Fibroblast of skin of right quadriceps (primary cell): ENCODE data around the gene FAM32A.
"Not testable (repeated sequence)": the region's sequence is repeated elsewhere in the genome, so short reads cannot be mapped to it uniquely, and the experiment has no call there.

Experiments
- DNase-seq: peaks from one replicate; pipeline ENCODE4 v3.0.0-alpha.2; 2013

The FAM32A gene

GRCh38 chr19:16166417-16166816 is 18.8 kb upstream of the FAM32A start:
- no peak for DNase-seq

- DNase-seq: no peak
These were observed 18.2 kb upstream of the FAM32A start for GRCh38 chr19:16167055-16167454.

DNA sequence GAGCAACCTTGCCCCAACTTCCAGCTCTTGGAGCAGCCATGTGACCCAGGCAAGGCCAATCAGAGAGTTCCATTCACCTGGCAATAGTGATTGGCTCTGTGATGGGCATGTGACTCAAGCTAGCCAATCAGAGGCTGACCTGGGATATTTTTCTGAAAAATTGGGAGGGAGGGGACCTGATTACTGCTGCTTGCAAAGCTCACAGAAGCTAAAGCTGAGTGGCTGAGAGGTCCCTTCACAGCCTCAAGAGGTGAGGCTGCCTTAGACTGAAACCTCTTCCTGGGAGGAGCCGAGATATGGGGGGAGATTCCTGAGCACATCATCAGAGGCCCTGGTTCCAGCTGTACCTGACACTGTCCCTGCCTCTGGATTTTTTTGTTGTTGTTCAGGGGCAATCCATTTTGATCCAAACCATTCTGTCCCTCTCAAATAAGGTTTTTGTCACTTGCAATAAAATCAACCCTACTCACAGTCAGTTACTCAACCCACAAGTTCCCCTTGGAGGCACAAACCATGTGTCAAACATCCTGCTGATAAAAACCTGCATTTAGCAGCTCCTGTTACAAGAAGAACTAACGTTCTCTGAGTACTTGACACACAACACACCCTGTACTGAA is 16.6 kb upstream of the FAM32A start:
- no peak for DNase-seq

DNA sequence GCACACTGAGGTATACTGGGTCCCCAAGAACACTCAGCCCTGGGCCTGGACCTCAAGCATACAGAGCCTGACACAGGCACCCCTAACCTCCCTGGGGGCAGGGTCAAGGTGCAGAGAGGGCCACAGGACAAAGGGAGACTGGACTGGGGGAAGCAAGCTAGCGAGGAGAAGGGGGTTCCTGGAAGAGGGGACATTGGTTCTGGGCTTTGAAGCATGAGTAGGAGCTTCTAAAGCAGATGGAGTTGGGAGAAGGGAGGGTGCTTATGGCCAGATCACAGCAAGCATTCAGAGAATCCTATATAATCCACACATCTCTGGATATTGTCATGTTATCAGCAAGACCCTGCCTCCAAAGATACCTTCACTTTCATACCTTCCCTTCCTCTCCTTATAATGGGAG is 15.1 kb upstream of the FAM32A start:
- no peak for DNase-seq

DNA sequence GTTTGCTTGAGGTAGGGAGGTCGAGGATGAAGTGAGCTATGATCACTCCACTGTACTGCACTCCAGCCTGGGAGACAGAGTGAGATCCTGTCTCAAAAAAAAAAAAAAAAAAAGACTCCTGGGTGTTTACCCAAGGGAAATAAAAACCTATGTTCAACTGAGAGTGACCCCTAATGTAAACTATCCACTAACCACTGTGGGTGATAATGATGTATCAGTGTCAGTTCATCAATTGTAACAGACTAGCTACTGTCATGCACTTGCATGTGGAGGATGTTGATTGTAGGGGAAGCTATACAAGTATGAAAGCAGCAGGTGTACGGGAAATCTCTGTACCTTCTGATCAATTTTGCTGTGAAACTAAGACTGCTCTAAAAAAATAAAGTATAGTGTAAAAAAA is 9.3 kb upstream of the FAM32A start:
- DNase-seq: no peak

GRCh38 chr19:16178866-16179265 is 6.3 kb upstream of the FAM32A start:
- not testable (repeated sequence) for DNase-seq

DNA sequence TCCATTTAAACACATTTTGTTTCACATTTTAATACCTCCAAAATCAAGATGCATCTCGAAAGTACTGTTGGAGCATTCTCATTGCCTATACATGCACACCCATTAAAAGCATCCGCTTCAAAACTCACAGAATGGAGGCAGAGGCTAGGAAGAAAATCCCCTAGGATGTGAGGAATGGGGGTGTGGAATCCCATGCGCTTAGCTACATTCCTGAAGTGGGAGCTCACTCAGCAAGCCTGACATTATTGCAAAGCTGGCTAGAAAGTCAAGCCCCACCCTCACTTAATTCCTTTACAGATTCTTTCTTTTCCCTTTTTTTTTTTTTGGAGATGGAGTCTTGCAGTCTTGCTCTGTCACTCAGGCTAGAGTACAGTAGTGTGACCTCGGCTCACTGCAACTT is 4.6 kb upstream of the FAM32A start:
- peak; percentile 91 for DNase-seq

DNA sequence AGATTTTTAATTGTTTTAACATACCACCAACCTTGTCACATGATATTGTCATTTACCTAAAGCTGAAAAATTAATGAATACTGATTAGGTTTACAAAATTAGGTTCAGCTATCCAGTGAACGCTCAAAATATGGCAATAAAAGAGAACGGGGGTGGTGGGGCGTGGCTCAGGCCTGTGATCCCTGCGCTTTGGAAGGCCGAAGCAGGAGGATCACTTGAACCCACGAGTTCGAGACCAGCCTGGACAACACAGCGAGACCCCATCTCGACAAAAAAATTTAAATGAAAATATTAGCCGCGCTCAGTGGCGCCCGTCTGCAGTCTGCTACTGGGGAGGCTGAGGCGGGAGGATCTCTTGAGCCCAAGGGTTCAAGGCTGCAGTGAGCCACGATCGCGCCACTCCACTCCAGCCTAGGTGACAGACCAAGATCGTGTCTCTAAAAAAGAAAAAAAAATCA is 516 bp upstream of the FAM32A start:
- DNase-seq: no peak

- peak; percentile 32 for DNase-seq
These were observed 536 bp downstream of the FAM32A start for GRCh38 chr19:16185768-16186123.

DNA sequence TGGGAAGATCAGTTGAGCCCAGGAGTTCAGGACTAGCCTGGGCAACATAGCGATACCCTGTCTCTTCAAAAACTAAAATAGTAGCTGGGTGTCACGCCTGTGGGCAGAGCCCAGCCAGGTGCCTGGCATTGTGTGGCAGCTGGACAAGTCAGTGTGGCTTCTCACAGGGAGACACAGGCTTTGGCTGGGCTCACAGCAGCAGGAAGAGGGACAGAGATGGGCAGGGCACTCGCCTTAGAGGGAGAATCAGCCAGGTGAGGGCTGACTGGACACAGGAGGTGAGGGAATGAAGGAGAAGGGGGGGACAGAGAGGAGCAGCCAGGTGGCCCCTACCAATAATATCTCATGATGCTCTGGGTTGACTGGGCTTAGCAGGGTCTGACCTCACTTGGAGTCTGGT is 3.3 kb downstream of the FAM32A start:
- no peak for DNase-seq

- no peak for DNase-seq
These were observed 5.0 kb downstream of the FAM32A start for GRCh38 chr19:16190198-16190597.

GRCh38 chr19:16190736-16191135 is 5.5 kb downstream of the FAM32A start:
- no peak for DNase-seq

DNA sequence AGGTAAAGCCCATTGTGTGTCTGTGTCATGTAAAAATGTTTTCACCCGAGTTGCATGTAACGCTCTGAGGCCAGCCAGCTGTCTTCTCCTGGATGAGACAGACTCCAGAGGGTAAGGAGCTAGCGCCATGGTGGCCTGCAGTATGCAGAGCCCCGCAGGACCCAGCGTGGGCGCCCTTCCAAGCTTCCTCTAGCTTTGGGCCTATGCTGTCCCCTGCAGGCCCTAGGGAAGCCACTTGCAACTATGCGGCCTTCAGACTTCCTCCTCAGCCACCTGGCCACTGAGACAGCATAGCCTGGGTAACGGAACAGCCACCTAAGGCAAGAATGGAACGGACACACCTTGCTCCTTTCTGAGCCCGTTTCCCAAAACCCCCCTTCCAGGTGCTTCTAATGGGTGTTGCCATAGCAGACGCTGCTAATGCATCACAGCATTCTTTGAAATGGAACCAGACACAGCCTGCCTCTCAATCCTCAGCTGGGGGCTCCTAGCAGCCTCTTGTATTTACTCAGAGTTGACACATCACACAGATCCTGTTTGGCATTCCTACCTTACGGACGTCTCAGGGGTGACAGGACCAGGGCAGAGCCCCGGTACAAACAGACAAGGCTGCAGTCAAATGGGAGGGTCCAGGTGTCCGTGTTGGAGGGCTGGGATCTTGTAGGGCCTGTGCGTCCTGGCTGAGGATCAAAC is 6.2 kb downstream of the FAM32A start:
- DNase-seq: no peak

GRCh38 chr19:16193466-16193865 is 8.3 kb downstream of the FAM32A start:
- DNase-seq: no peak

GRCh38 chr19:16197188-16197621 is 12.0 kb downstream of the FAM32A start:
- peak; percentile 96 for DNase-seq

DNA sequence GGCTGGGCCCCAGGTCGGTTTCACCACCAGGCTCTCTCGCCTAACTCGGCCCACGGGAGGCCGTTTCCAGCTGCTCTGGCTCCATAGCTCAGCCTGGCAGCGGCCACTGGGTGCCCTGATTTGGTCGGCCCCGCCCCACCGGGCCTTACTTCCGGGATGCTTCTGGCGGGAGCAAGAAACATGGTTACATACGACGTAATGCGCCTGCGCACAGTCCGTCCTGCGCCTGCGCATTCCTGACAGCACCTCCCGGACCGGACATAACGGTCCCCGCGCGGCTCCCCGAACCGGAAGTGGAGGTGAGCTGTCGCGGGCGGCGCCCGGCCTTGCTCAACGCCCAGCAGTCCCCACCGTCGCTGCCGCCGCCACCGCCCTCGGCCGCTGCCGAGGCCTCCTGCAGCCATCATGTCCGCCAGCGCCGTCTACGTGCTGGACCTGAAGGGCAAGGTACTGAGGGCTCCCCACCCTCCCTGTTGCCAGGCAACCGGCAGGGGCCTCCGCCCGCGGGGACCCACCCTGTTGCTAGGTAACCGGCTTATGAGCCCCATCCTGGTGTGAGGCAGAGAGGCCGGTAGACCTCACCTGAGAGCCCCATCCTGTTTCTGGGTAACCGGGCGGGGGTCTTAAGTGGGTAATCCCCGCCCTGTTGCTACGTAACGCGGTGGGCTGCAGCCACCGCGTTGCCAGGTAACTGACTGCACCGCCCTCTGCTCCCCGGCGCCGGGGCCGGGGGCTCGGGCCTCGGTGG is 12.6 kb downstream of the FAM32A start, which contains the start of gene AP1M1:
Gene AP1M1 (plus strand): TSS at position 290 of the 748 bp plus-strand sequence. CDS start 116 bp downstream, at position 406.
- peak; percentile 96 for DNase-seq

DNA sequence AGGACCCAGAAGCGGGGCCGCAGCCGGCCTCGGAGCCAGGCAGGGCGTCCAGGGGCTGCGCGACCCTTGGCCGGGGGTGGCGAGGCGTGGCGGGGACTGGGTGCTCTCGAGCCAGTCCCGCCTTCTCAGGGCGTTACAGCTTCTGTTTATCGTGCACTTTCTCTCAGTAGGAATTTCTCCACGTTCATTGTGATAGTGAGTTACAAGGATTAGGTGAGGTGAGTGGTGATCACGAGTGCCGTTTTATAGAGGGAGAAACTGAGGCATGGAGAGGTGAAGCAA is 13.1 kb downstream of the FAM32A start:
- no peak for DNase-seq

GRCh38 chr19:16199275-16199932 is 14.2 kb downstream of the FAM32A start:
- no peak for DNase-seq

DNA sequence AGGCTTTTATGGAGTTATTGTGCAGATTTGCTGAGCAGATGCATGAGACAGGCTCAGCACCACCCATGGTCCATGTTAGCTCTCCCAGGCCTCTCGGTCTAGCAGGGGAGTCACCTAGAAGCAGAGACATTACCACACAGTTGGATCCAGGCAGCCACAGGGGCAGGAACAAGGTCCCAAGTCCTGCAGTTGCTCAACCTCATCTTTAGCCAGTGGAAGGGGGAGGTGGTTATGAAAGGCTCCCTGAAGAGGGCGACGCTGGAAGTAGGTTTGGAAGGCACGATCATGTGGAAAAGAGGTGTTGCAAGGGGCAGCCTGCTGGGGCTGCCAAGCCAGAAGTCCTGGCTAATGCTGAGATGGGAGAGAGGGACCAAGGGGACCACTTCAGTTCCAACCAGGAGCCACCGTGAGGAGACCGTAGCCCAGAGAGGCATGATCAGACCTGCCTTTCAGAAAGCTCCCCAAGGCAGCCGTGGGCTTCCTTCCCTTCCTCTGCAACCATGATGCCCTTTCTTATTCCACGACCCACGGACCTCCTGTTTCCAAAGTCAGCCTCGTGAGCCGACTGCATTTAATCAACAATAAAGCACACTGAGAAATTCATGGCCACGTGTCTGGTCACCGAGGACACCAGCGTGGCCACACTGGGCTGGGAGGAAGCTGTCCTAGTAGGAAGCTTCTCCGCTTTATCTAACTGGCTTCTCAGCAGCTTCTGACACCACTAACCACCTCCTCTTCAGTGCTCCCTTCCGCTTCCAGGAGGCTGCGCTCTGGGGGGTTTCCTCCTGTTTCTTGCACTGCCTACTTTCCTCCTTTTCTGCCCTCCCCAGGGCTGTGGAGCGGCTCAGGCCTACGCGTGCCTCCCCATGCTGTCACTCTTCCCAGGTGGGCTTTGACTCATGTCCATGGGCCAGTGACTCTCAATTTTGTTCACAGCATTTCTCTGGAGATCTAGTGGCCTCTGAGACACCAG is 15.1 kb downstream of the FAM32A start:
- no peak for DNase-seq

GRCh38 chr19:16201011-16201391 is 15.8 kb downstream of the FAM32A start:
- no peak for DNase-seq

GRCh38 chr19:16202320-16203255 is 17.4 kb downstream of the FAM32A start:
- DNase-seq: peak; percentile 9
